Glutamatergic neuron (in vitro differentiated cells): ENCODE results near the gene CCDC9B. TPM values are rescaled to one million over a fixed set of nuclear protein-coding genes. Genes with fewer than 3 reads are reported as not detected.
A peak's percentile ranks its signal among the peaks of the same experiment; 100 is the strongest.

Experiments
- DNase-seq: peaks from one replicate; pipeline ENCODE4 v3.0.0; 2022
- H3K27ac Mint-ChIP-seq: one replicate; pipeline ENCODE4 v1.8.0; 2020; ENCODE audit warnings: mild to moderate bottlenecking, mixed read lengths, inconsistent platforms; ENCODE audit not compliant: unreplicated experiment
- H3K27me3 Mint-ChIP-seq: one replicate; pipeline ENCODE4 v1.8.0; 2020; ENCODE audit warnings: mild to moderate bottlenecking, moderate library complexity, mixed read lengths, inconsistent platforms; ENCODE audit not compliant: unreplicated experiment
- H3K36me3 Mint-ChIP-seq: one replicate; pipeline ENCODE4 v1.8.0; 2020; ENCODE audit warnings: mild to moderate bottlenecking, mixed read lengths, inconsistent platforms; ENCODE audit not compliant: unreplicated experiment
- H3K4me1 Mint-ChIP-seq: one replicate; pipeline ENCODE4 v1.8.0; 2020; ENCODE audit warnings: mild to moderate bottlenecking, low read depth, mixed read lengths, inconsistent platforms; ENCODE audit not compliant: unreplicated experiment
- H3K4me3 Mint-ChIP-seq: one replicate; pipeline ENCODE4 v1.8.0; 2020; ENCODE audit warnings: mild to moderate bottlenecking, mixed read lengths, inconsistent platforms; ENCODE audit not compliant: unreplicated experiment
- H3K9me3 Mint-ChIP-seq: one replicate; pipeline ENCODE4 v1.8.0; 2020; ENCODE audit warnings: mild to moderate bottlenecking, moderate library complexity, mixed read lengths, inconsistent platforms; ENCODE audit not compliant: unreplicated experiment
- total RNA-seq: library from RNA; stranded (reverse); fragmentation: NEBNext Ultra II Directional; extraction: Animal tissue kit (Norgen Biotek cat#: 25700); gene quantifications from one replicate; pipeline ENCODE4 v1.2.1, GENCODE V29; 2021; ENCODE audit not compliant: unreplicated experiment
- TF ChIP-seq, protein P1 (sequence below): fragments of 200-600 bp; sonication (generic); IDR thresholded peaks from one replicate; pipeline ENCODE4 v1.5.0; 2021; ENCODE audit not compliant: partially characterized antibody, unreplicated experiment

Gene CCDC9B
- total RNA-seq, 1 donor from 2014 or later = 0.49 TPM

DNA sequence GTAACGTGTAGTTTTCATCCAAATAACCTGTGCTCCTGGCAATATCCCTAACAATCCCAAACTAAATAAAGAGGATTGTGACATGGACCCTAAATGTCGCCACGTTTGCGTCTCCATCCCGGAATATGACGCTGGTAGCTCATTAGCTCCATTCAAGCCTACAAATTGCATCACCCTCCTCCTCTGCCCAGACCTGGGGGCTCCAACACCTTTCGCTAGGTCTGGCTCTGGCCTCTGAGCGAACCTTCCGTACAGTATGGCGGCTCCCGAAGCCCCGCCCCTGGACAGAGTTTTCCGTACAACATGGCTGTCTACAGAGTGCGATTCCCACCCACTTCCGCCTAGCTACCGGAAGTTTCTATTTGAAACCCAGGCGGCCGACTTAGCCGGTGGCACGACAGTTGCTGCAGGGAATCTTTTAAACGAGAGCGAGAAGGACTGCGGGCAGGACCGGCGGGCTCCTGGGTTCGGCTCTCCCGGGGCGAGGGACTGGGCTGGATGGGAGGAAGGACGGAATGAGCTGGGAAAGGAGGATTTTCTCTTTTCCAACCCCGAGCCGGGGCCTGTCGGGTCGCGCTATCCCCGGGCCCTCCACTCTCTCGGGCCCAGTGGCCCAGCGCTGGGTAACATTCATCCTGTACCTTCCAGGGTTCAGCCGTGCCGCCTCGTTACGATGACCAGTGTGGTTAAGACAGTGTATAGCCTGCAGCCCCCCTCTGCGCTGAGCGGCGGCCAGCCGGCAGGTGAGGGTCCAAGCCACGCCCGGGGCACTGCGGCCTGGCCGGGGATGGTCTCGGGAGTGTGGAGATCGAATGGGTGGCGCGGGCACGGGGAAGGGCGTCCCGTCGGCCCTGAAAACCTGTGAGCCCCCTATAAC, 42.1 kb upstream of the CCDC9B start, which contains the start of gene KNSTRN:
Gene KNSTRN (plus strand): TSS at position 142 of the 877 bp plus-strand sequence. CDS start 115 bp downstream, at position 257.
- peaks cover 14% of the 10 kb centered on the region for H3K4me1 Mint-ChIP-seq

GRCh38 chr15:40381818-40382529, 41.2 kb upstream of the CCDC9B start:
- Mint-ChIP-seq H3K36me3 (no peaks in the 10 kb centered on the region), H3K4me3 (peak overlapping the region; percentile 90), H3K27ac (no peak overlapping the region), H3K9me3 (peaks cover 3% of the 10 kb centered on the region), H3K27me3 (peaks cover 7% of the 10 kb centered on the region), H3K4me1 (peaks cover 14% of the 10 kb centered on the region)
- DNase-seq = no peak
- TF ChIP-seq, protein P1, sequence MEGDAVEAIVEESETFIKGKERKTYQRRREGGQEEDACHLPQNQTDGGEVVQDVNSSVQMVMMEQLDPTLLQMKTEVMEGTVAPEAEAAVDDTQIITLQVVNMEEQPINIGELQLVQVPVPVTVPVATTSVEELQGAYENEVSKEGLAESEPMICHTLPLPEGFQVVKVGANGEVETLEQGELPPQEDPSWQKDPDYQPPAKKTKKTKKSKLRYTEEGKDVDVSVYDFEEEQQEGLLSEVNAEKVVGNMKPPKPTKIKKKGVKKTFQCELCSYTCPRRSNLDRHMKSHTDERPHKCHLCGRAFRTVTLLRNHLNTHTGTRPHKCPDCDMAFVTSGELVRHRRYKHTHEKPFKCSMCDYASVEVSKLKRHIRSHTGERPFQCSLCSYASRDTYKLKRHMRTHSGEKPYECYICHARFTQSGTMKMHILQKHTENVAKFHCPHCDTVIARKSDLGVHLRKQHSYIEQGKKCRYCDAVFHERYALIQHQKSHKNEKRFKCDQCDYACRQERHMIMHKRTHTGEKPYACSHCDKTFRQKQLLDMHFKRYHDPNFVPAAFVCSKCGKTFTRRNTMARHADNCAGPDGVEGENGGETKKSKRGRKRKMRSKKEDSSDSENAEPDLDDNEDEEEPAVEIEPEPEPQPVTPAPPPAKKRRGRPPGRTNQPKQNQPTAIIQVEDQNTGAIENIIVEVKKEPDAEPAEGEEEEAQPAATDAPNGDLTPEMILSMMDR = no peak

More for the DNA sequence above, 42.1 kb upstream of the CCDC9B start, which contains the start of gene KNSTRN:
- TF ChIP-seq, protein P1 = no peak
- Mint-ChIP-seq H3K36me3 (no peaks in the 10 kb centered on the region), H3K4me3 (peak within 1 kb of the TSS; percentile 90), H3K9me3 (peaks cover 3% of the 10 kb centered on the region), H3K27me3 (peaks cover 7% of the 10 kb centered on the region), H3K27ac (peak within 1 kb of the TSS; percentile 90)
- DNase-seq = peak; percentile 90

- peaks cover 7% of the 10 kb centered on the region for H3K27me3 Mint-ChIP-seq
- TF ChIP-seq, protein P1 = no peak
- H3K36me3 Mint-ChIP-seq = no peaks in the 10 kb centered on the region
- peaks cover 14% of the 10 kb centered on the region for H3K4me1 Mint-ChIP-seq
- H3K9me3 Mint-ChIP-seq = peaks cover 3% of the 10 kb centered on the region
- H3K27ac Mint-ChIP-seq = no peak overlapping the region
- DNase-seq = no peak
- no peak overlapping the region for H3K4me3 Mint-ChIP-seq
These were observed 39.9 kb upstream of the CCDC9B start for GRCh38 chr15:40380636-40381035.

GRCh38 chr15:40379853-40380252, 39.1 kb upstream of the CCDC9B start:
- H3K4me3 Mint-ChIP-seq = no peak overlapping the region
- no peak for DNase-seq
- peaks cover 12% of the 10 kb centered on the region for H3K4me1 Mint-ChIP-seq
- no peaks in the 10 kb centered on the region for H3K36me3 Mint-ChIP-seq
- no peak overlapping the region for H3K27ac Mint-ChIP-seq
- TF ChIP-seq, protein P1 = no peak
- H3K27me3 Mint-ChIP-seq = peaks cover 4% of the 10 kb centered on the region
- peaks cover 3% of the 10 kb centered on the region for H3K9me3 Mint-ChIP-seq
